Tibial artery (tissue), 4 donors: ENCODE data around the gene STRA6.
A peak's percentile ranks its signal among the peaks of the same experiment; 100 is the strongest.

Experiments used
- DNase-seq, 2 donors: peaks; one replicate each; pipeline ENCODE4 v3.0.0-alpha.2; 2019
- H3K27ac ChIP-seq, 2 donors: fragments of 200-600 bp; sonication (generic) in 1 of 2; 1 replicate in 1 of 2; 2 replicates in 1 of 2; pipeline ENCODE4 v1.5.1; 2018 to 2019; ENCODE audit warnings: mild to moderate bottlenecking in 1 of 2
- H3K27me3 ChIP-seq, 2 donors: fragments of 200-600 bp; sonication (generic) in 1 of 2; one replicate each; pipeline versions ENCODE4 v1.5.1 to v1.6.0; 2016 to 2019
- H3K36me3 ChIP-seq, 3 donors: fragments of 200-600 bp; sonication (generic) in 2 of 3; one replicate each; pipeline ENCODE4 v1.5.1; 2016 to 2019; ENCODE audit warnings: mild to moderate bottlenecking in 2 of 3
- H3K4me1 ChIP-seq, 4 donors: fragments of 200-600 bp; sonication (generic) in 2 of 4; 1 replicate in 3 of 4; 2 replicates in 1 of 4; pipeline ENCODE4 v1.5.1; 2016 to 2019
- H3K4me3 ChIP-seq, 2 donors: fragments of 200-600 bp; sonication (generic) in 1 of 2; 1 replicate in 1 of 2; 2 replicates in 1 of 2; pipeline ENCODE4 v1.5.1; 2018 to 2019; ENCODE audit warnings: mild to moderate bottlenecking in 2 of 2
- H3K9me3 ChIP-seq, 3 donors: fragments of 200-600 bp; sonication (generic) in 1 of 3; one replicate each; pipeline ENCODE4 v1.5.1; 2016 to 2019
- intact Hi-C: fragments of 100-400 bp; cut with DNase I; formaldehyde crosslinking; loops from one replicate; pipeline ENCODE4 v1.15.0; 2023; ENCODE audit warnings: low total_unique reads
- TF ChIP-seq, protein P1 (sequence below), 2 experiments: fragments of 200-600 bp in 1 of 2; fragments of 450-650 bp in 1 of 2; IDR thresholded peaks; one replicate each; pipeline ENCODE4 v1.5.1; 2017 to 2019; ENCODE audit warnings: antibody characterized with exemption in 2 of 2, mild to moderate bottlenecking in 1 of 2, moderate library complexity in 1 of 2

STRA6 gene

DNA sequence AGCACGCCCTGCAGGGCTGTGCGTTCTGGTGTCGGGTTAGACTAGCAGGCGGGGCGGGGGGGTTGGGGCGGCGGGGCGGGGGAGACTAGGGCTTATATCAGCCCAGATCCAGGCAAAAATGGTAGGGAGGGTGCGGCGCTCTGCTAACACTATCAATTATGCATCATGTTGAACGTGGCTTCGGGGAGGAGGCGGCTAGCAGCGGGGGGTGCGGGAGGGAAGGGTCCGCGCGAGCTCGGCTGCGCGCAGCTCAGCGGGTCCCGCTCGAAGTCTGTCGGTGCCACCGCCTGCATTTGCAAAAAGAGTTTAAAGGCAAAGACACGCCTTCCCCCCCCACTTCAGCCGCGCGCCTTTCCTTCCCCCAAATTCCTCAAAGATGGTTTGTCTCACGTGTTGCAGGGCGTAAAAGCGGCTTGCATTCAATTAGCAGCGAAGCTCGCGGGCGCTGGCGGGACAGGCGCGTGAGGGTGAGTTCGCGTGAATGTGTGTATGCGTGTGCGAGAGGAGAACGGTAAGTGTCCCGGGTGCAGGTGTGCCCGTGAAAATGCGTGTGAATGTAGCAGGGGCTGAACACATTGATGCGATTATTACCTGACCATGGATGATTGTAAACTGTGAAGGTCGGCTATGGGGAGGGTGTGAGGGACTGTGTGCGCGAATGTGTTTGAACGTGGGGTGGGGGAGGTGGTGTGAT, 72.3 kb downstream of the STRA6 start, which contains the start of gene ISLR2:
ISLR2 (plus strand) TSS at position 432 of the 694 bp plus-strand sequence. CDS start 2,169 bp downstream, outside the sequence.
- peaks cover 0 to 17% (median 5%) of the 10 kb centered on the region in 3 donors for H3K9me3 ChIP-seq
- peak within 1 kb of the TSS in 1 of 2 donors; percentile 6 for H3K4me3 ChIP-seq
- no peak within 1 kb of the TSS for H3K27ac ChIP-seq
- peaks cover 0 to 90% of the 10 kb centered on the region in 2 donors for H3K27me3 ChIP-seq
- H3K4me1 ChIP-seq = peaks cover 0 to 51% (median 34%) of the 10 kb centered on the region in 4 donors
- no peaks in the 10 kb centered on the region for H3K36me3 ChIP-seq
- DNase-seq = no peak
- intact Hi-C loops = no loop called here
- TF ChIP-seq, protein P1, sequence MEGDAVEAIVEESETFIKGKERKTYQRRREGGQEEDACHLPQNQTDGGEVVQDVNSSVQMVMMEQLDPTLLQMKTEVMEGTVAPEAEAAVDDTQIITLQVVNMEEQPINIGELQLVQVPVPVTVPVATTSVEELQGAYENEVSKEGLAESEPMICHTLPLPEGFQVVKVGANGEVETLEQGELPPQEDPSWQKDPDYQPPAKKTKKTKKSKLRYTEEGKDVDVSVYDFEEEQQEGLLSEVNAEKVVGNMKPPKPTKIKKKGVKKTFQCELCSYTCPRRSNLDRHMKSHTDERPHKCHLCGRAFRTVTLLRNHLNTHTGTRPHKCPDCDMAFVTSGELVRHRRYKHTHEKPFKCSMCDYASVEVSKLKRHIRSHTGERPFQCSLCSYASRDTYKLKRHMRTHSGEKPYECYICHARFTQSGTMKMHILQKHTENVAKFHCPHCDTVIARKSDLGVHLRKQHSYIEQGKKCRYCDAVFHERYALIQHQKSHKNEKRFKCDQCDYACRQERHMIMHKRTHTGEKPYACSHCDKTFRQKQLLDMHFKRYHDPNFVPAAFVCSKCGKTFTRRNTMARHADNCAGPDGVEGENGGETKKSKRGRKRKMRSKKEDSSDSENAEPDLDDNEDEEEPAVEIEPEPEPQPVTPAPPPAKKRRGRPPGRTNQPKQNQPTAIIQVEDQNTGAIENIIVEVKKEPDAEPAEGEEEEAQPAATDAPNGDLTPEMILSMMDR (IDR thresholded peaks at IDR 0.05) = no peak

GRCh38 chr15:74129586-74130154, 72.9 kb downstream of the STRA6 start:
- Histone ChIP-seq H3K9me3 (peaks cover 0 to 17% (median 5%) of the 10 kb centered on the region in 3 donors), H3K27ac (no peak overlapping the region), H3K4me1 (peaks cover 0 to 49% (median 33%) of the 10 kb centered on the region in 4 donors), H3K36me3 (no peaks in the 10 kb centered on the region), H3K4me3 (peak overlapping the region in 1 of 2 donors; percentile 6), H3K27me3 (peaks cover 0 to 90% of the 10 kb centered on the region in 2 donors)
- DNase-seq = no peak
- TF ChIP-seq, protein P1 (IDR thresholded peaks at IDR 0.05) = no peak
- intact Hi-C loops = loop anchor here (5.0 to 10.0 kb wide), 4 partner anchors 82 to 193 kb away; no protein-coding TSS in a partner anchor
